Mononuclear cell (primary cell): ENCODE results near the gene SMIM38. TPM values are rescaled to one million over a fixed set of nuclear protein-coding genes. Genes with fewer than 3 reads are reported as not detected.
"Not testable (repeated sequence)": the region's sequence is repeated elsewhere in the genome, so short reads cannot be mapped to it uniquely, and the experiment has no call there.

Source experiments
- H3K27me3 ChIP-seq: 2 replicates; pipeline ENCODE4 v1.6.0; 2011; ENCODE audit warnings: low read length, control low read depth; ENCODE audit not compliant: insufficient read depth
- H3K4me1 ChIP-seq: 2 replicates; pipeline ENCODE4 v1.5.1; 2011; ENCODE audit warnings: mild to moderate bottlenecking, low read length, control low read depth; ENCODE audit not compliant: insufficient read depth
- H3K4me3 ChIP-seq: 2 replicates; pipeline ENCODE4 v1.5.1; 2011; ENCODE audit warnings: mild to moderate bottlenecking, low read length, moderate library complexity
- H3K9me3 ChIP-seq: 2 replicates; pipeline ENCODE4 v1.5.1; 2011; ENCODE audit warnings: low read depth, mild to moderate bottlenecking, control low read depth, low read length
- total RNA-seq: library from RNA; depleted of rRNA; stranded (reverse); fragments of >200 nt; gene quantifications from one replicate; pipeline ENCODE4 v1.2.3, GENCODE V29; 2012

Gene SMIM38
- total RNA-seq, 1 donor: 0.31 TPM

DNA sequence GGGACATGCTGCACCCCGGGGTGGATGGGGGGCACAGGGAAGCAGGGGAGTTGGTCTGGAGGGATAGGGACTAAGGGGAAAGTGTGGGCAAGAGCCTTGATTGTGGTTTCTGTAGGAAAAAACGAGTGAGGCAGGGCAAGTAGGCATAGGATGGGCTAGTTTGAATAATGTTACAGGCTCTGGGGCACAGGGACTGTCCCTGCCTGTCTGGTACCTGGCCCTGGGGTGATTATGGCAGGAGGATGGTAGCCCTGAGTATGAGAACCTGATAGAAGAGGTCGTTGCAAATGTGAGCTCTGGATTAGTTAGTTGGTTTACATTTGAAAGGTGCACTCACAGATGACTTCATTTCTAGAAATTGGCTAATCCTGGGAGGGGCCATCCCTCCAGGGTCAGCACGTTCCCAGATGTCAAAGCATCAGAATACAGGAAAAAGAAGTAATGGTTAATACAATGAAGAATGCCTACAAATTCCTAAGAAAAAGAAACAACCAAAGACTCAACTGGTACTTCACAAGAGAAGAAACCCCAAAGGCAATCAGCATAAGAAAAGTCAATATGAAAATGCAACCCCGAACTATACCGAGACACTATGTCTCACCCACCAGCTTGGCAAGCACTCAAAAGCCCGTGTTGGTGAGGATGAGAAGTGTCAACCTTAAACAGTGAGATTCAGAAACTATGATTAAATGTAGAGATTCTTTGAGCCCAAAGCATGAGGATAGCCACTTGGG lies 11.3 kb upstream of the SMIM38 start:
- no peaks in the 10 kb centered on the region for H3K27me3 ChIP-seq
- H3K4me1 ChIP-seq: no peaks in the 10 kb centered on the region
- H3K9me3 ChIP-seq: peaks cover 6% of the 10 kb centered on the region
- no peak overlapping the region for H3K4me3 ChIP-seq

DNA sequence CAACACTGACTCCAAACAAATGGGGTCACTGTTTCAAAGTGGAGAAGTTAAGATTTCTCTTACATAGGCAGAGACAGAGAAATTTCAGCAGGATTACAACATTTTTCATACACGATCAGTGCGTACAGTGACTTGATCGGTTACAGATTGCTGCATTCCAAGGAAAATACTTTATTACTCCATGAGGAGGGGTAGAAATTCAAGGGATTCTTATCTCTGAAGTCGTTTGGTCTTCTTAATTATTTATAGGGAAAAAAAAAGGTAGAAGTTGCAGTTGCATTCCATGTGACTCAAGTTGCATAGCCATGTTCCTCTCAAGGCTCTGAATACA lies 10.7 kb upstream of the SMIM38 start:
- no peak overlapping the region for H3K4me3 ChIP-seq
- peaks cover 6% of the 10 kb centered on the region for H3K9me3 ChIP-seq
- H3K4me1 ChIP-seq: no peaks in the 10 kb centered on the region
- no peaks in the 10 kb centered on the region for H3K27me3 ChIP-seq

DNA sequence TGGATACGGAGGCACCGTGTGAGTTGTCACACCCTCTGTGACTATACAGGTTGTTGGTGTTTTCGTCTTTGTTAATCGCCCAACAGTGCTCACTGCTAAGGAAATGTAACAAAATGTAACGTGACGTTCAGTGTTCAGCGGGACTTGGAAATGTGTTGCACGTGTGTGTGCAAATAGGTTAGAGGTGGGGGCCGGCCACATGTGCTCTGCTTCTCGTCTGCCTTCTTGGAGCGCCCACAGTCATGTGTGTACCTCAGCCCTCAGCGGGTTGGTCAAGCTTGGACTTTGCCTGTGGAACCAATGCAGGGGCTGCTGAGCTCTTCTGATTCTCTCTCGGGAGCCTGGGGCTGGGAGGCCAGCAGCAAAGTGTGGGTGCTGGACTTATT lies 7.4 kb upstream of the SMIM38 start:
- H3K4me1 ChIP-seq: no peaks in the 10 kb centered on the region
- no peak overlapping the region for H3K4me3 ChIP-seq
- H3K9me3 ChIP-seq: peaks cover 6% of the 10 kb centered on the region
- no peaks in the 10 kb centered on the region for H3K27me3 ChIP-seq

DNA sequence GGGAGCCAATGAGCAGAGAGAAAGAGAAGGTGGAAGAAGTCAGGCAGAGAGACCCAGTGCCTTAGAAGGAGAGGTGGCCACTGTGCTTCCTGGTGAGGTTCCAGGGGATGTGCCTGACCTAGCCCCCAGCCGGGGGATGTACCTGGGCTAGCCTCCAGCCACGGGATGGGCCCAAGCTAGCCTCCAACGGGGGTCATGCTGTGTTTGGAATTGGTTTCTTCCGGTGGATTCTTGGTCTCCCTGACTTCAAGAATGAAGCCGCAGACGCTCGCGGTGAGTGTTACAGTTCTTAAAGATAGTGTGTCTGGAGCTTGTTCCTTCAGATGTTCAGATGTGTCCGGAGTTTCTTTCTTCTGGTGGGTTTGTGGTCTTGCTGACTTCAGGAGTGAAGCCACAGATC lies 6.9 kb upstream of the SMIM38 start:
- no peaks in the 10 kb centered on the region for H3K4me1 ChIP-seq
- H3K9me3 ChIP-seq: peaks cover 6% of the 10 kb centered on the region
- H3K4me3 ChIP-seq: no peak overlapping the region
- no peaks in the 10 kb centered on the region for H3K27me3 ChIP-seq

DNA sequence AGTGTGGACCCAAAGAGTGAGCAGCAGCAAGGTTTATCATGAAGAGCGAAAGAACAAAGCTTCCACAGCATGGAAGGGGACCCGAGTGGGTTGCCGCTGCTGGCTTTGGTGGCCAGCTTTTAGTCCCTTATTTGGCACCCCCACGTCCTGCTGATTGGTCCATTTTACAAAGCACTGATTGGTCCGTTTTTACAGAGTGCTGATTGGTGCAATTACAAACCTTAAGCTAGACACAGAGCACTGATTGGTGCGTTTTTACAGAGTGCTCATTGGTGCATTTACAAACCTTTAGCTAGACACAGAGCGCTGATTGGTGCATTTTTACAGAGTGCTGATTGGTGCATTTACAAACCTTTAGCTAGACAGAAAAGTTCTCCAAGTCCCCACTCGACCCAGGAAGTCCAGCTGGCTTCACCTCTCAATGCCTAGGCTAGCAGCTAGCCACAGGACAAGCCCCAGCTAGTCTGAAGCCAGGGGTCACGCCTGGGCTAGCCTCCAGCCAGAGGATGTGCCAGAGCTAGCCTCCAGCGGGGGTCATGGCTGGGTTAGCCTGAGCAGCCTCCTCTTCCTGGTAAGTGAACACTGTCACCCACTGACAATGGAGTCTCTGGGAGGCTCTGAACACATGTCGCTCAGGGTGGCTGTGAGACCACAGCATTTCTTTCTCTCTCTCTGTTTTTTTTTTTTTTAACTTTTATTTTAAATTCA lies 6.2 kb upstream of the SMIM38 start:
- H3K9me3 ChIP-seq, H3K27me3 ChIP-seq, H3K4me3 ChIP-seq, H3K4me1 ChIP-seq: not testable (repeated sequence)

DNA sequence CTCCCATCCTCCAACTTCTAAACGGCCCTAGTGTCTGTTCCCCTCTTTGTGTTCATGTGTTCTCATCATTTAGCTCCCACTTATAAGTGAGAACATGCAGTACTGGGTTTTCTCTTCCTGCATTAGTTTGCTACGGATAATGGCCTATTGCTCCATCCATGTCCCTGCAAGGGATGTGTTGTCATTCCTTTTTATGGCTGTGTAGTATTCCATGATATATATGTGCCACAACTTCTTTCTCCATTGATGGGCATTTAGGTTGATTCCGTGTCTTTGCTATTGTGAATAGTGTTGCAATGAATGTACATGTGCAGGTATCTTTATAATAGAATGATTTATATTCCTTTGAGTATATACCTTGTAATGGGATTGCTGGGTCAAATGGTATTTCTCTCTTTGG lies 5.6 kb upstream of the SMIM38 start:
- Histone ChIP-seq H3K9me3 (peaks cover 6% of the 10 kb centered on the region), H3K4me1 (no peaks in the 10 kb centered on the region), H3K27me3 (no peaks in the 10 kb centered on the region), H3K4me3 (no peak overlapping the region)

DNA sequence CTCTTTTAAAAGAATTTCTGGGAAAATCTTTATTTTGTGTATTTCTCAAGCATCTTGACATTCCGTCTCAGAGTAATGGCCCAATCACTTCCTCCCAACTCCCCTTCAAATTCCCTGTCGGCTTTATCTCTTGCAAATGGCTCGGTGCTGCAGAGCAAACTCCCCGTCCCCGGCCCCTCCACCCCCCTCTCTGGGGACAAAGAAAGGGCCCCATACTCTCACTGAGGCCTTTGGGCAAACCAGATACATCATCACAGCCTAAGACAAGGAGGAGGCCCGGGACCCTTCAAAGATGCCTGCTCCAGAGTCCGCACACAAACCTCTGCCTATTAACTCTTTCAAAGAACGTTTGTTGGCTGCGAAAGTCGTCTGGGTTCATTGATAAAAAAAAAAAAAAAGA lies 3.9 kb upstream of the SMIM38 start:
- H3K4me3 ChIP-seq: no peak overlapping the region
- no peaks in the 10 kb centered on the region for H3K4me1 ChIP-seq
- no peaks in the 10 kb centered on the region for H3K27me3 ChIP-seq
- H3K9me3 ChIP-seq: no peaks in the 10 kb centered on the region

DNA sequence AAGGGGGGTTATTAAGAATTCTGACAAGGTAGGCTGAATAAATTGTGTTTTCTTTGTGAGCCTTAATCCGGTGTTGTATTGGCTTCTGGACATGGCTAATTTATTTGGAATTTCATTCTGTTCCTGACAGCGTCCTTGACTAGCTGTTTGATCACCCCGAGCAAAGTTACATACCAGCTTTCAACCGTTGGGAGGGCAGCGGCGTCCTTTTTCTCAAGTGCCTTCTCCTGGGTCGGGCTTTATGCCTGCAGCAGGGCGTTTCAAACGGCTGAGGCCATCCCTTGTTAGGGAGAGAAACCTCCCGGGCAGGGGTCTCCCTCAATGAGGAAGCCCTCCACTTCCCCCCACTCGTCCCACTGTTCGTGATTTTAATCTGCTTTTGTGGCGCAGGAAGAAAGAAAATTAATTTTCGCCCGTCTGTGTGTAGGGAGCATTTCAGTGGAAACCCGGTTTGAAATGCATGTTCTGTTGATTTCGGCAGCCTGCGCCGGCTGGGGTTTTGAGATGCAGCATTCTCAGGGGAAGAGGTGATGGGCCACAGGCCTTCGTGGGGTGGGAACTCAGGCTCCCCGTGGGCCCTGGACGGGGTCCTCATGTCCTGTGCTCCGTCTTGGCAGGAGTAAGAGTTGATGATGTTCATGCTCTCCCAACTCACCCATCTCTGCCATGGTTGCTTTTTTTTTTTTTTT lies 2.9 kb upstream of the SMIM38 start:
- no peak overlapping the region for H3K4me3 ChIP-seq
- H3K27me3 ChIP-seq: no peaks in the 10 kb centered on the region
- no peaks in the 10 kb centered on the region for H3K4me1 ChIP-seq
- H3K9me3 ChIP-seq: no peaks in the 10 kb centered on the region

DNA sequence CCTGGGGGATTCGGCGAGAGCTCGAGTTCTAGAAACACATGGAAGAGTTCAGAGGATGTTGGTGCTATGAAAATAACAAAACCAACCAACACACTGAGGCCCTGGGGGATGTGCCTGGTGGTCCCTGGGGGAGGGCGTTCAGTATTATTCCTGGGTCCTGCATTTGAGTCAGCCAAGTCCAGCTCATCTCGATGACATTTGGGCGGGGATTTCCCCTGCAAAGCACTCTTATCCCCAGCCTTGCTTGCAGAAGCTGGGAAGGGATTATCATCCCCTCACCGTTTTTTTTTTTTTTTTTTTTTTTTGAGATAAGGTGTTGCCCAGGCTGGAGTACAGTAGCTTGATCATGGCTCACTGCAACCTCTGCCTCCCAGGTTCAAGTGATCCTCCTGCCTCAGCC lies 2.1 kb upstream of the SMIM38 start:
- Histone ChIP-seq H3K4me3 (no peak overlapping the region), H3K27me3 (no peaks in the 10 kb centered on the region), H3K4me1 (no peaks in the 10 kb centered on the region), H3K9me3 (no peaks in the 10 kb centered on the region)

DNA sequence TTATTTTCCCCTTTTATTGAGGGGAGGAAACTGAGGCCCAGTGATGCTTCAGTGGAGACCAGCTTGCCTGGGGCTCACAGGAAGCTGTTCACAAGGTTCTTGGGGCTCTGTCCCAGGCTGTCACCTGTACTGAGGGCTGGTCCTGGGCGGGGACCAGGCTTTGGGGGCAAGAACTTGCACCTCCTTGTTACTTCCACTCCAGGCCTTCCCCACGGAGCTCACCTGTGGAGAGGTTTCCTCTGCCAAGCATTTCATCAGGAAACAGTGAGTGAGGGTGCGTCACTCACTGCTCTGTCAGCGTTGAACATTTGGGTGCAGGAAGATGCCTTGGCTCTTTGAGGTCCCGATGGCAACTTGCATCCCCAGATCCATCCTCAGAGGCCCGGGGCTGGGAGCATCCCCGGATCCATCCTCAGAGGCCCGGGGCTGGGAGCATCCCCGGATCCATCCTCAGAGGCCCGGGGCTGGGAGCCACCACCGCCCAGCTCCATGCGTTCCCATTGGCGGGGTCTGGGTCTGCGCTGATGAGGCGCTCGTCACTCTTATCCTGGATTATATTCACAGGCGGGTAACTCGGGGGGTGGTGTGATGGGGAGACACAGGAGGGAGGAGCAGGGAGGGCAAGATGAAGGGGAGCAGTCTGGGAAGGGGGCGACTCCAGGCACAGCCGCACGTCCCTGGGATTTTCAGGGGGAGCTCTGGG lies 1.4 kb upstream of the SMIM38 start:
- Histone ChIP-seq H3K27me3 (no peaks in the 10 kb centered on the region), H3K9me3 (no peaks in the 10 kb centered on the region), H3K4me1 (no peaks in the 10 kb centered on the region), H3K4me3 (no peak overlapping the region)

DNA sequence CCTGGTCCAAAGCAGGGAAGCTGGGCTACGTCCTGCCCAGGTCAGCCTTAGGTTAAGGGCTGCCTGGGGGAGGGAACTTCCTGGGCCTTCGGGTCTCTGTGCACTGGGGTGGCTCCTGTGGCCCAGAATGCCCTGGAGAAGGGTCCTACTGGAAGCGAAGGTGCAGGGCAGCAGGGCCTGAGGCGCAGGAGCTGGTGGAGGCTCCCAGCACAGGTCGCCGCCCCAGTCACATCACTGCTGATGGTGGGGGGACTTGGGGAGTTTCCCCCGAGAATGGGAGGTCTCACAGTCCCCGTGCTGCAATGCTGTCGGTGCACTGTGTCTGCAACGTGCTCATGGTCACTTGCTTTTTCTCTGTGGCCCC lies 815 bp upstream of the SMIM38 start:
- Histone ChIP-seq H3K9me3 (no peaks in the 10 kb centered on the region), H3K4me1 (no peaks in the 10 kb centered on the region), H3K27me3 (no peaks in the 10 kb centered on the region), H3K4me3 (no peak overlapping the region)

DNA sequence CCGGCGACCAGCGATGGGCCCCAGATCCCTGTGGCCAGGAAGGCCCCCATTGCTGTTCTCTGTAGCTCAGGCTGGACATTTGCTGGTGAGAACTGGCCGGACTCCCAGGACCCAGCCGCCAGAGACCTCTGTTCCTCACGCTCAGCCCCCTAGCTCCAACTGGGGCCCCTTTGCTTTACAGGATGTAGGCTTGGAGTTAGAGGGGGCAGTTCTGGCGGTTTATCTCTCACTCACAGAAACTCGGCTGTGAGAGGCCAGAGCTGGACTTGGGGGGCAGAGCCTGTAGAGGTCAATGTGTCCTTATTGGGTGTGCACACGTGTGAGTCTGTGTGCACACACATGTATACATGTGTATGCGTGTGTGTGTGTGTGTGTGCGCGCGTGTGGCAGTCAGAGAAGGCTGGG lies 502 bp downstream of the SMIM38 start:
- no peaks in the 10 kb centered on the region for H3K4me1 ChIP-seq
- no peaks in the 10 kb centered on the region for H3K9me3 ChIP-seq
- no peak overlapping the region for H3K4me3 ChIP-seq
- no peaks in the 10 kb centered on the region for H3K27me3 ChIP-seq

DNA sequence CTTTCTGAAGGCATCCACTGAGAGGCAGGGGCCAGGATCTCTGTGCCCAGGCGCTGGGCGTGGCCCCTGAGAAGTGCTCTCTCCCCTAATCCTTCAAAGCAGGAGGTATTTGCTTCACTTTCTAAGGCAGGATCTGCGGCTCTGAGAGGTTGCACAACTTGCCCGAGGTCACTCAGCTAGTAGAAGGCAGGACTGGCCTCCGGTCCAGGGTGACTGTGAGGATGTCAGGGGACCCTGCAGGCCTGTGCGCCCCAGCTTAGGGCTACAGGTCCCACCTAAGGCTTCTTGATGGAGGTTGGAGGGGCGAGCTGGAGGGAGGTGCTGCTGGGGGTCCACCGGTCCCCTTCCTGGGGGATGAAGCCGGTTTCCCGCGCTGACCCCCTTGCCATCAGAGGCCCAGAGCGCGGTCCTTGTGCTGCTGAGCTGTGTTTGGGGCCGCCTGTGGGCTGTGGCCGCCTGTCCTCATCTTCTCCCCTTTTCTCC lies 979 bp downstream of the SMIM38 start:
- H3K4me1 ChIP-seq: no peaks in the 10 kb centered on the region
- H3K27me3 ChIP-seq: no peaks in the 10 kb centered on the region
- H3K4me3 ChIP-seq: no peak overlapping the region
- no peaks in the 10 kb centered on the region for H3K9me3 ChIP-seq

DNA sequence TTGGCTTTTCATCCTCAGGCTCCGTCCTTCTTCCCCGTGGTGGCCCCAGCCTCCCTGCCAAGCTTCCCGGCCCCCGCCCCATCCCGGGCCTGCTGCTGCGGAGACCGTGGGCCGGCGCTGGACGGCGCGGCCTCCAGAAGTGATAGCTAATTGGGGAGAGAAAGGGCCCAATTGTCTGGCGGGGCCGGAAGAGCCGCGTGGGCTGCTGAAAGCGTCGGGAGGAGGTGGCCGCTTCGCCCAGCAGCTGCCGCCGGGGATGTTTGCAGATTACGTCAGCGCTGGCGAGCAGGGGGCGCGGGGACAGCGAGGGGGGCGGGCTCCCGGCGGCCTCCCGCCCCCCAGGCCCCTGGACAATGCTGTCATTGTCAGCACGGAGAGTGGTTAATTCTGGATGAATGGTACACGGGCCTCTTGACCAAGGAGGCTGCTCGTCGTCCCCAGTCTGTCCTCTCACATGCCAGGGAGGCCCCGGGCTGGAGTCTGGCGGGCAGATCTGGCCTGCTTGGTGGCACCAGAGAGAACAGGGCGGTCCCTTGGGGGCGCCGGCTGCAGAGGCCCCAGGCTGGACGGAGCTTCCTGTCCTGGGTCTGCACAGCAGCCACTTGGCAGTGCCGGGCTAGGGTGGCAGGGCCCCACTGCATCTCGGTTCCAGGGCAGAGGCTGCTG lies 1.6 kb downstream of the SMIM38 start:
- Histone ChIP-seq H3K4me3 (no peak overlapping the region), H3K27me3 (no peaks in the 10 kb centered on the region), H3K9me3 (no peaks in the 10 kb centered on the region), H3K4me1 (no peaks in the 10 kb centered on the region)

DNA sequence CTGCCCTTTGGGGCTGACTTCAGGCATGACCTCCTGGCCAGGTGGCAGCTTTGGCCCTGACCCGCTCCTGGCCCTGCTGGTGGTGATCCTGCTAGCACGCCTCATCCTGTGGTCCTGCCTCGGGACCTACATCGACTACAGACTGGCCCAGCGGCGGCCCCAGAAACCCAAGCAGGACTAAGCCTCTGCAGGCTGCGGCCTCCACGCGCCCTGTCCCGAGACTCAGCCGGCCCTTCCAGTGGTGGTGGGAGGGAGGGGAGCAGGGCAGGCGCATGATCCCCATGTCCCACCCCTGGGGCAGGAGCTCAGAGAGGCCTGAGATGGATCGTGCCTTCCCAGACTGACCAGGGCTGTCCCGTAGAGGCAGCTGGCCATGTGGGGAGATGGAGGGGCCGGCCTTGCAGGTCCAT lies 2.1 kb downstream of the SMIM38 start:
- Histone ChIP-seq H3K27me3 (no peaks in the 10 kb centered on the region), H3K9me3 (no peaks in the 10 kb centered on the region), H3K4me1 (no peaks in the 10 kb centered on the region), H3K4me3 (no peak overlapping the region)
